SH-SY5Y (cell line): Measurements from ENCODE around the gene JAKMIP1.

ENCODE experiments used
- GATA2 ChIP-seq: IDR thresholded peaks from 2 replicates; pipeline ENCODE4 v1.6.1; 2011; ENCODE audit warnings: mild to moderate bottlenecking, low read depth, low read length
- GATA3 ChIP-seq: IDR thresholded peaks from 2 replicates; pipeline ENCODE4 v1.6.1; 2011; ENCODE audit warnings: low read depth, mild to moderate bottlenecking, low read length, moderate library complexity

DNA sequence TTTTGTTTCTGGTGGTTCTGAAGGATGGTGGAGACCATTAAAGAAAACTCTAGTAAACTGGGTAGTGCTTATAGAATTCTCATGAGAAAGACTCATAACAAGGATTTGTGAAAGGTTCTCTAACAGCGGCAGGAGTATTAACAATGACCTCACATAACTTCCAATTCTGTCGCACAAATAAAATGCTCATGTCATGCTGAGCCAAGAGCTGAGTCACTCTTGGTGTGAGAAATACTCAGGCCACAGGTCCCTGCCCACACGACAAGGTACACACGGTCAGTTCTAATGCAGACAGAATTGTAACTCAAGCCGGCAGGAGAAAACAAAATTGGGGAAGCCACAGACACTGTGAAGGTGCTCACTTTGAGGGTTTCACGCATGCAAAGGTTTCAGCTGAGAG is 147.7 kb downstream of the JAKMIP1 start:
- TF ChIP-seq GATA2 (no peak), GATA3 (no peak)
